ENCODE measurements around the gene HSD17B12. TPM values are rescaled to one million over a fixed set of nuclear protein-coding genes. Genes with fewer than 3 reads are reported as not detected.
A peak's percentile ranks its signal among the peaks of the same experiment; 100 is the strongest.

The HSD17B12 gene
- total RNA-seq, 1 donor from 2014 or later = 48.2 TPM

- no peaks in the 10 kb centered on the region for H3K36me3 ChIP-seq
- H3K4me3 ChIP-seq = no peak overlapping the region
- DNase-seq (ENCODE audit: low spot score in 2 of 2) = no peak
- H3K27ac ChIP-seq = no peak overlapping the region
- no peaks in the 10 kb centered on the region for H3K27me3 ChIP-seq
- intact Hi-C loops (cut with DNase I) = no loop called here
- TF ChIP-seq, protein P1, sequence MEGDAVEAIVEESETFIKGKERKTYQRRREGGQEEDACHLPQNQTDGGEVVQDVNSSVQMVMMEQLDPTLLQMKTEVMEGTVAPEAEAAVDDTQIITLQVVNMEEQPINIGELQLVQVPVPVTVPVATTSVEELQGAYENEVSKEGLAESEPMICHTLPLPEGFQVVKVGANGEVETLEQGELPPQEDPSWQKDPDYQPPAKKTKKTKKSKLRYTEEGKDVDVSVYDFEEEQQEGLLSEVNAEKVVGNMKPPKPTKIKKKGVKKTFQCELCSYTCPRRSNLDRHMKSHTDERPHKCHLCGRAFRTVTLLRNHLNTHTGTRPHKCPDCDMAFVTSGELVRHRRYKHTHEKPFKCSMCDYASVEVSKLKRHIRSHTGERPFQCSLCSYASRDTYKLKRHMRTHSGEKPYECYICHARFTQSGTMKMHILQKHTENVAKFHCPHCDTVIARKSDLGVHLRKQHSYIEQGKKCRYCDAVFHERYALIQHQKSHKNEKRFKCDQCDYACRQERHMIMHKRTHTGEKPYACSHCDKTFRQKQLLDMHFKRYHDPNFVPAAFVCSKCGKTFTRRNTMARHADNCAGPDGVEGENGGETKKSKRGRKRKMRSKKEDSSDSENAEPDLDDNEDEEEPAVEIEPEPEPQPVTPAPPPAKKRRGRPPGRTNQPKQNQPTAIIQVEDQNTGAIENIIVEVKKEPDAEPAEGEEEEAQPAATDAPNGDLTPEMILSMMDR (IDR thresholded peaks at IDR 0.05) = no peak
- no peaks in the 10 kb centered on the region for H3K9me3 ChIP-seq
- peaks cover 0 to 6% of the 10 kb centered on the region in 2 donors for H3K4me1 ChIP-seq
Observed at GRCh38 chr11:43712676-43713075, 32.1 kb downstream of the HSD17B12 start.

- no peak for DNase-seq (ENCODE audit: low spot score in 2 of 2)
- intact Hi-C loops (cut with DNase I) = no loop called here
- H3K4me1 ChIP-seq = peaks cover 3 to 25% of the 10 kb centered on the region in 2 donors
- no peaks in the 10 kb centered on the region for H3K27me3 ChIP-seq
- TF ChIP-seq, protein P1 (IDR thresholded peaks at IDR 0.05) = no peak
- H3K27ac ChIP-seq = no peak overlapping the region
- peaks cover 0 to 5% of the 10 kb centered on the region in 2 donors for H3K9me3 ChIP-seq
- H3K36me3 ChIP-seq = no peaks in the 10 kb centered on the region
- H3K4me3 ChIP-seq = no peak overlapping the region
Observed at GRCh38 chr11:43718373-43718772, 37.8 kb downstream of the HSD17B12 start.

GRCh38 chr11:43723617-43724016, 43.1 kb downstream of the HSD17B12 start:
- H3K4me3 ChIP-seq = peak overlapping the region in 1 of 2 donors; percentile 7
- H3K27ac ChIP-seq = peak overlapping the region in 1 of 2 donors; percentile 16
- TF ChIP-seq, protein P1 (IDR thresholded peaks at IDR 0.05) = no peak
- no peaks in the 10 kb centered on the region for H3K9me3 ChIP-seq
- H3K36me3 ChIP-seq = no peaks in the 10 kb centered on the region
- no peak for DNase-seq (ENCODE audit: low spot score in 2 of 2)
- peaks cover 6 to 21% of the 10 kb centered on the region in 2 donors for H3K4me1 ChIP-seq
- intact Hi-C loops (cut with DNase I) = loop anchor here (2.0 kb wide), 1 partner anchor 13 kb away; no protein-coding TSS in a partner anchor
- H3K27me3 ChIP-seq = no peaks in the 10 kb centered on the region

- Histone ChIP-seq H3K4me1 (peaks cover under 1 to 16% of the 10 kb centered on the region in 2 donors), H3K27ac (no peak overlapping the region), H3K27me3 (no peaks in the 10 kb centered on the region), H3K4me3 (no peak overlapping the region), H3K36me3 (no peaks in the 10 kb centered on the region), H3K9me3 (no peaks in the 10 kb centered on the region)
- TF ChIP-seq, protein P1 (IDR thresholded peaks at IDR 0.05) = no peak
- intact Hi-C loops (cut with DNase I) = no loop called here
- DNase-seq (ENCODE audit: low spot score in 2 of 2) = no peak
Observed at GRCh38 chr11:43732225-43732624, 51.7 kb downstream of the HSD17B12 start.

DNA sequence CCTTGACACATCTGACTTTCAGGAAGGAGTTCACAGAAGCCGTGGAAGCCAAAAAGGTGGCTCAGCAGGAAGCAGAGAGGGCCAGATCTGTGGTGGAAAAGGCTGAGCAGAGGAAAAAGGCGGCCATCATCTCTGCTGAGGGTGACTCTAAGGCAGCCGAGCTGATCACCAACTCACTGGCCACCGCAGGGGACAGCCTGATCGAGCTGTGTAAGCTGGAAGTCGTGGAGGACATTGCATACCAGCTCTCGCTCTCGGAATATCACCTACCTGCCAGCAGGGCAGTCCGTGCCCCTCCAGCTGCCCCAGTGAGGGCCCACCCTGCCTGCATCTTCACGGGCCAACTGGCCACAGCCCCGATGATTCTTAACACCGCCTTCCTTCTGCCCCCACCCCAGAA, 53.7 kb downstream of the HSD17B12 start:
- Histone ChIP-seq H3K4me3 (no peak overlapping the region), H3K36me3 (no peaks in the 10 kb centered on the region), H3K4me1 (peaks cover 16 to 35% of the 10 kb centered on the region in 2 donors), H3K9me3 (no peaks in the 10 kb centered on the region), H3K27ac (no peak overlapping the region), H3K27me3 (no peaks in the 10 kb centered on the region)
- DNase-seq (ENCODE audit: low spot score in 2 of 2) = no peak
- TF ChIP-seq, protein P1 (IDR thresholded peaks at IDR 0.05) = no peak
- intact Hi-C loops (cut with DNase I) = no loop called here

DNA sequence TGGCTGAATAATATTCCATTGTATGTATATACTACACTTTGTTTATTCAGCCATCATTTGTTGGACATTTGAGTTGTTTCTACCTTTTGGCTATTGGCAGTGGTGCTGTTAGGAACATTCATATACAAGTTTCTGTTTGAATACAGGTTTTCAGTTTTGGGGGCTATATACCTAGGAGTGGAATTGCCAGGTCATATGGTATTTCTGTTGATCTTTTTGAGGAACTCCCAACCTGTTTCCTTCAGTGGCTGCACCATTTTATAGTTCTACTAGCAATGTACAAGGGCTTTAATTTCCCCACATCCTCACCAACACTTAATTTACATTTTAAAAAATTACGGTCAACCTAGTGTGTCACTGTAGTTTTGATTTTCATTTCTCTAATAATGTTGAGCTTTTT, 54.6 kb downstream of the HSD17B12 start:
- TF ChIP-seq, protein P1 (IDR thresholded peaks at IDR 0.05) = no peak
- H3K9me3 ChIP-seq = no peaks in the 10 kb centered on the region
- no peak overlapping the region for H3K4me3 ChIP-seq
- H3K36me3 ChIP-seq = no peaks in the 10 kb centered on the region
- H3K4me1 ChIP-seq = peaks cover 16 to 35% of the 10 kb centered on the region in 2 donors
- intact Hi-C loops (cut with DNase I) = loop anchor here (5.0 kb wide), 1 partner anchor 93 kb away; no protein-coding TSS in a partner anchor
- no peaks in the 10 kb centered on the region for H3K27me3 ChIP-seq
- no peak for DNase-seq (ENCODE audit: low spot score in 2 of 2)
- H3K27ac ChIP-seq = peak overlapping the region; percentile 68 to 79

Data from ascending aorta (tissue), 2 donors.